Measurements from ENCODE around the gene MYL3. TPM values are rescaled to one million over a fixed set of nuclear protein-coding genes. Genes with fewer than 3 reads are reported as not detected.

Gene MYL3
- total and polyA plus RNA-seq, 2 experiments from 2014 or later = not detected

DNA sequence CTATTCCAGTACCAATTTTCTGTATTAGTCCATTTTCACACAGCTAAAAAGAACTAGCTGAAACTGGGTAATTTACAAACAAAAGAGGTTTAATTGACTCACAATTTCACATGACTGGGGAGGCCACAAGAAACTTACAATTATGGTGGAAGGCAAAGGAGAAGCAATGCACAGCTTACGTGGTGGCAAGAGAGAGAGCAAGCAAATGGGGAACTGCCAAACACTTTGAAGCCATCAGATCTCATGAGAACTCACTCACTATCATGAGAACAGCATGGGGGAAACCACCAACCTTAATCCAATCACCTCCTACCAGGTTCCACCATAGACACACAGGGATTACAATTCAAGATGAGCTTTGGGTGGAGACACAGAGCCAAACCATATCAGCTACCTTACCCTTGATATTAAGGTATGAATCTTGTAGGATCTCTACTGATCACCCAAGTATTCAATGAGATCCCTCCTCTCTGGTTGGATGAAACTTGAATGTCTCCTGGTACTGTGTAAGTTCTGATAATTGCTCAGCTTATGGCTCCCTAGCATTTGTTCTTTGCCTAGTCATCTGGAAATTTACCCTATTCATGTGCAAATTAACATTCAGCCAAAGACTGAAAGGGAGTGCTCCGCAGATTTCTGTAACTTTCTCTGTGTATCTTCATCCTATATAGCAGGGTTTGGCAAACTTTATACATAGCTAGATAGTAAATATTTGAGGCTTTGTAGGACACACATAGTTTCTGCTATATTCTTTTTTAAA is 38.9 kb downstream of the MYL3 start:
- peaks cover 8% of the 10 kb centered on the region; the same call in 1 of the 2 replicates for H3K36me3 ChIP-seq (ENCODE audit: insufficient read depth)
- Mint-ChIP-seq H3K27me3 (ENCODE audit: insufficient read depth, low read depth, poor library complexity) (no peaks in the 10 kb centered on the region), H3K36me3 (ENCODE audit: low read depth) (peaks cover 20% of the 10 kb centered on the region), H3K9me3 (peaks cover 39% of the 10 kb centered on the region), H3K4me1 (peaks cover 3% of the 10 kb centered on the region; the same call in 2 of the 3 replicates), H3K4me3 (no peak overlapping the region), H3K27ac (no peak overlapping the region)
- no peaks in the 10 kb centered on the region for H3K79me2 ChIP-seq (replicated peaks; ENCODE audit: insufficient read depth)
- H3K4me3 ChIP-seq = no peak overlapping the region
- no peak for TF ChIP-seq POLR2AphosphoS5 (IDR thresholded peaks at IDR 0.05; ENCODE audit: low read depth)
- TF ChIP-seq JUNB (IDR thresholded peaks at IDR 0.05; ENCODE audit: unreplicated experiment) = no peak
- no peak for TF ChIP-seq CREB1 (CRISPR knock-in tag; IDR thresholded peaks at IDR 0.05; ENCODE audit: low read depth)
- TF ChIP-seq, protein P1, sequence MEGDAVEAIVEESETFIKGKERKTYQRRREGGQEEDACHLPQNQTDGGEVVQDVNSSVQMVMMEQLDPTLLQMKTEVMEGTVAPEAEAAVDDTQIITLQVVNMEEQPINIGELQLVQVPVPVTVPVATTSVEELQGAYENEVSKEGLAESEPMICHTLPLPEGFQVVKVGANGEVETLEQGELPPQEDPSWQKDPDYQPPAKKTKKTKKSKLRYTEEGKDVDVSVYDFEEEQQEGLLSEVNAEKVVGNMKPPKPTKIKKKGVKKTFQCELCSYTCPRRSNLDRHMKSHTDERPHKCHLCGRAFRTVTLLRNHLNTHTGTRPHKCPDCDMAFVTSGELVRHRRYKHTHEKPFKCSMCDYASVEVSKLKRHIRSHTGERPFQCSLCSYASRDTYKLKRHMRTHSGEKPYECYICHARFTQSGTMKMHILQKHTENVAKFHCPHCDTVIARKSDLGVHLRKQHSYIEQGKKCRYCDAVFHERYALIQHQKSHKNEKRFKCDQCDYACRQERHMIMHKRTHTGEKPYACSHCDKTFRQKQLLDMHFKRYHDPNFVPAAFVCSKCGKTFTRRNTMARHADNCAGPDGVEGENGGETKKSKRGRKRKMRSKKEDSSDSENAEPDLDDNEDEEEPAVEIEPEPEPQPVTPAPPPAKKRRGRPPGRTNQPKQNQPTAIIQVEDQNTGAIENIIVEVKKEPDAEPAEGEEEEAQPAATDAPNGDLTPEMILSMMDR (conservative IDR thresholded peaks at IDR 0.05; ENCODE audit: low read depth in 2 of 2) = no peak
- TF ChIP-seq, protein P2, sequence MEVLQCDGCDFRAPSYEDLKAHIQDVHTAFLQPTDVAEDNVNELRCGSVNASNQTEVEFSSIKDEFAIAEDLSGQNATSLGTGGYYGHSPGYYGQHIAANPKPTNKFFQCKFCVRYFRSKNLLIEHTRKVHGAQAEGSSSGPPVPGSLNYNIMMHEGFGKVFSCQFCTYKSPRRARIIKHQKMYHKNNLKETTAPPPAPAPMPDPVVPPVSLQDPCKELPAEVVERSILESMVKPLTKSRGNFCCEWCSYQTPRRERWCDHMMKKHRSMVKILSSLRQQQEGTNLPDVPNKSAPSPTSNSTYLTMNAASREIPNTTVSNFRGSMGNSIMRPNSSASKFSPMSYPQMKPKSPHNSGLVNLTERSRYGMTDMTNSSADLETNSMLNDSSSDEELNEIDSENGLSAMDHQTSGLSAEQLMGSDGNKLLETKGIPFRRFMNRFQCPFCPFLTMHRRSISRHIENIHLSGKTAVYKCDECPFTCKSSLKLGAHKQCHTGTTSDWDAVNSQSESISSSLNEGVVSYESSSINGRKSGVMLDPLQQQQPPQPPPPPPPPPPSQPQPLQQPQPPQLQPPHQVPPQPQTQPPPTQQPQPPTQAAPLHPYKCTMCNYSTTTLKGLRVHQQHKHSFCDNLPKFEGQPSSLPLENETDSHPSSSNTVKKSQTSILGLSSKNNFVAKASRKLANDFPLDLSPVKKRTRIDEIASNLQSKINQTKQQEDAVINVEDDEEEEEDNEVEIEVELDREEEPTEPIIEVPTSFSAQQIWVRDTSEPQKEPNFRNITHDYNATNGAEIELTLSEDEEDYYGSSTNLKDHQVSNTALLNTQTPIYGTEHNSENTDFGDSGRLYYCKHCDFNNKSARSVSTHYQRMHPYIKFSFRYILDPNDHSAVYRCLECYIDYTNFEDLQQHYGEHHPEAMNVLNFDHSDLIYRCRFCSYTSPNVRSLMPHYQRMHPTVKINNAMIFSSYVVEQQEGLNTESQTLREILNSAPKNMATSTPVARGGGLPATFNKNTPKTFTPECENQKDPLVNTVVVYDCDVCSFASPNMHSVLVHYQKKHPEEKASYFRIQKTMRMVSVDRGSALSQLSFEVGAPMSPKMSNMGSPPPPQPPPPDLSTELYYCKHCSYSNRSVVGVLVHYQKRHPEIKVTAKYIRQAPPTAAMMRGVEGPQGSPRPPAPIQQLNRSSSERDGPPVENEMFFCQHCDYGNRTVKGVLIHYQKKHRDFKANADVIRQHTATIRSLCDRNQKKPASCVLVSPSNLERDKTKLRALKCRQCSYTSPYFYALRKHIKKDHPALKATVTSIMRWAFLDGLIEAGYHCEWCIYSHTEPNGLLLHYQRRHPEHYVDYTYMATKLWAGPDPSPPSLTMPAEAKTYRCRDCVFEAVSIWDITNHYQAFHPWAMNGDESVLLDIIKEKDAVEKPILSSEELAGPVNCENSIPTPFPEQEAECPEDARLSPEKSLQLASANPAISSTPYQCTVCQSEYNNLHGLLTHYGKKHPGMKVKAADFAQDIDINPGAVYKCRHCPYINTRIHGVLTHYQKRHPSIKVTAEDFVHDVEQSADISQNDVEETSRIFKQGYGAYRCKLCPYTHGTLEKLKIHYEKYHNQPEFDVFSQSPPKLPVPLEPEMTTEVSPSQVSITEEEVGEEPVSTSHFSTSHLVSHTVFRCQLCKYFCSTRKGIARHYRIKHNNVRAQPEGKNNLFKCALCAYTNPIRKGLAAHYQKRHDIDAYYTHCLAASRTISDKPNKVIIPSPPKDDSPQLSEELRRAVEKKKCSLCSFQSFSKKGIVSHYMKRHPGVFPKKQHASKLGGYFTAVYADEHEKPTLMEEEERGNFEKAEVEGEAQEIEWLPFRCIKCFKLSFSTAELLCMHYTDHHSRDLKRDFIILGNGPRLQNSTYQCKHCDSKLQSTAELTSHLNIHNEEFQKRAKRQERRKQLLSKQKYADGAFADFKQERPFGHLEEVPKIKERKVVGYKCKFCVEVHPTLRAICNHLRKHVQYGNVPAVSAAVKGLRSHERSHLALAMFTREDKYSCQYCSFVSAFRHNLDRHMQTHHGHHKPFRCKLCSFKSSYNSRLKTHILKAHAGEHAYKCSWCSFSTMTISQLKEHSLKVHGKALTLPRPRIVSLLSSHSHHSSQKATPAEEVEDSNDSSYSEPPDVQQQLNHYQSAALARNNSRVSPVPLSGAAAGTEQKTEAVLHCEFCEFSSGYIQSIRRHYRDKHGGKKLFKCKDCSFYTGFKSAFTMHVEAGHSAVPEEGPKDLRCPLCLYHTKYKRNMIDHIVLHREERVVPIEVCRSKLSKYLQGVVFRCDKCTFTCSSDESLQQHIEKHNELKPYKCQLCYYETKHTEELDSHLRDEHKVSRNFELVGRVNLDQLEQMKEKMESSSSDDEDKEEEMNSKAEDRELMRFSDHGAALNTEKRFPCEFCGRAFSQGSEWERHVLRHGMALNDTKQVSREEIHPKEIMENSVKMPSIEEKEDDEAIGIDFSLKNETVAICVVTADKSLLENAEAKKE (CRISPR knock-in tag; IDR thresholded peaks at IDR 0.05) = no peak
- no peak for TF ChIP-seq ZNF331 (CRISPR knock-in tag; IDR thresholded peaks at IDR 0.05; ENCODE audit: low read depth)
- TF ChIP-seq, protein P3, sequence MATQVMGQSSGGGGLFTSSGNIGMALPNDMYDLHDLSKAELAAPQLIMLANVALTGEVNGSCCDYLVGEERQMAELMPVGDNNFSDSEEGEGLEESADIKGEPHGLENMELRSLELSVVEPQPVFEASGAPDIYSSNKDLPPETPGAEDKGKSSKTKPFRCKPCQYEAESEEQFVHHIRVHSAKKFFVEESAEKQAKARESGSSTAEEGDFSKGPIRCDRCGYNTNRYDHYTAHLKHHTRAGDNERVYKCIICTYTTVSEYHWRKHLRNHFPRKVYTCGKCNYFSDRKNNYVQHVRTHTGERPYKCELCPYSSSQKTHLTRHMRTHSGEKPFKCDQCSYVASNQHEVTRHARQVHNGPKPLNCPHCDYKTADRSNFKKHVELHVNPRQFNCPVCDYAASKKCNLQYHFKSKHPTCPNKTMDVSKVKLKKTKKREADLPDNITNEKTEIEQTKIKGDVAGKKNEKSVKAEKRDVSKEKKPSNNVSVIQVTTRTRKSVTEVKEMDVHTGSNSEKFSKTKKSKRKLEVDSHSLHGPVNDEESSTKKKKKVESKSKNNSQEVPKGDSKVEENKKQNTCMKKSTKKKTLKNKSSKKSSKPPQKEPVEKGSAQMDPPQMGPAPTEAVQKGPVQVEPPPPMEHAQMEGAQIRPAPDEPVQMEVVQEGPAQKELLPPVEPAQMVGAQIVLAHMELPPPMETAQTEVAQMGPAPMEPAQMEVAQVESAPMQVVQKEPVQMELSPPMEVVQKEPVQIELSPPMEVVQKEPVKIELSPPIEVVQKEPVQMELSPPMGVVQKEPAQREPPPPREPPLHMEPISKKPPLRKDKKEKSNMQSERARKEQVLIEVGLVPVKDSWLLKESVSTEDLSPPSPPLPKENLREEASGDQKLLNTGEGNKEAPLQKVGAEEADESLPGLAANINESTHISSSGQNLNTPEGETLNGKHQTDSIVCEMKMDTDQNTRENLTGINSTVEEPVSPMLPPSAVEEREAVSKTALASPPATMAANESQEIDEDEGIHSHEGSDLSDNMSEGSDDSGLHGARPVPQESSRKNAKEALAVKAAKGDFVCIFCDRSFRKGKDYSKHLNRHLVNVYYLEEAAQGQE (IDR thresholded peaks at IDR 0.05; ENCODE audit: unreplicated experiment) = no peak
- TF ChIP-seq ZNF114 (CRISPR knock-in tag; IDR thresholded peaks at IDR 0.05) = no peak
- TF ChIP-seq EZH2phosphoT487 (IDR thresholded peaks at IDR 0.05; ENCODE audit: unreplicated experiment) = no peak
- TF ChIP-seq, protein P4, sequence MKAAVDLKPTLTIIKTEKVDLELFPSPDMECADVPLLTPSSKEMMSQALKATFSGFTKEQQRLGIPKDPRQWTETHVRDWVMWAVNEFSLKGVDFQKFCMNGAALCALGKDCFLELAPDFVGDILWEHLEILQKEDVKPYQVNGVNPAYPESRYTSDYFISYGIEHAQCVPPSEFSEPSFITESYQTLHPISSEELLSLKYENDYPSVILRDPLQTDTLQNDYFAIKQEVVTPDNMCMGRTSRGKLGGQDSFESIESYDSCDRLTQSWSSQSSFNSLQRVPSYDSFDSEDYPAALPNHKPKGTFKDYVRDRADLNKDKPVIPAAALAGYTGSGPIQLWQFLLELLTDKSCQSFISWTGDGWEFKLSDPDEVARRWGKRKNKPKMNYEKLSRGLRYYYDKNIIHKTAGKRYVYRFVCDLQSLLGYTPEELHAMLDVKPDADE (IDR thresholded peaks at IDR 0.05) = no peak
- no peaks in the 10 kb centered on the region for H4K20me1 ChIP-seq (replicated peaks; ENCODE audit: insufficient read depth)
- ATAC-seq (no peak), DNase-seq (ENCODE audit: low spot score) (no peak)
- H3K27me3 ChIP-seq (ENCODE audit: insufficient read depth) = no peaks in the 10 kb centered on the region
- peaks cover 6% of the 10 kb centered on the region for H3K9me2 ChIP-seq (ENCODE audit: insufficient read depth)
- H3F3A ChIP-seq (replicated peaks; ENCODE audit: low read depth) = no peaks in the 10 kb centered on the region
- H3K27ac ChIP-seq (ENCODE audit: low read depth) = no peak overlapping the region
- H2AFZ ChIP-seq = no peak overlapping the region
- no peaks in the 10 kb centered on the region for H3K4me1 ChIP-seq (ENCODE audit: insufficient read depth)
- no peak overlapping the region for H3K4me2 ChIP-seq
